H54 (cell line): Measurements from ENCODE around the gene NFATC2.
A peak's percentile ranks its signal among the peaks of the same experiment; 100 is the strongest.

Experiments used
- DNase-seq: peaks from one replicate; pipeline ENCODE4 v3.0.0; 2011; ENCODE audit warnings: low spot score, mixed read lengths; ENCODE audit not compliant: insufficient read length
- FAIRE-seq: peaks from 3 replicates; lab custom pipeline; 2011; peaks lifted over from hg19 to GRCh38; lab: Jason Lieb, UNC
- POLR2A ChIP-seq: IDR thresholded peaks from 2 replicates; pipeline ENCODE4 v1.6.1; 2011; ENCODE audit warnings: low read depth, mild to moderate bottlenecking, low read length

NFATC2 gene

GRCh38 chr20:51413857-51414256 lies 128.7 kb downstream of the NFATC2 start:
- no peak for DNase-seq
- TF ChIP-seq POLR2A = no peak
- FAIRE-seq = no peak

GRCh38 chr20:51412951-51413481 lies 129.5 kb downstream of the NFATC2 start:
- DNase-seq (no peak), FAIRE-seq (no peak)
- no peak for TF ChIP-seq POLR2A

GRCh38 chr20:51412333-51412871 lies 130.1 kb downstream of the NFATC2 start:
- no peak for TF ChIP-seq POLR2A
- DNase-seq (peak; percentile 47), FAIRE-seq (no peak)

- DNase-seq (no peak), FAIRE-seq (no peak)
- no peak for TF ChIP-seq POLR2A
These were observed 130.6 kb downstream of the NFATC2 start for GRCh38 chr20:51411870-51412269.

GRCh38 chr20:51410586-51411325 lies 131.8 kb downstream of the NFATC2 start:
- DNase-seq (no peak), FAIRE-seq (no peak)
- TF ChIP-seq POLR2A = no peak

- DNase-seq (no peak), FAIRE-seq (no peak)
- no peak for TF ChIP-seq POLR2A
These were observed 133.2 kb downstream of the NFATC2 start for GRCh38 chr20:51409192-51409880.

GRCh38 chr20:51404297-51405060 lies 138.0 kb downstream of the NFATC2 start:
- DNase-seq = peak; percentile 89
- FAIRE-seq = no peak
- no peak for TF ChIP-seq POLR2A

GRCh38 chr20:51403466-51404220 lies 138.9 kb downstream of the NFATC2 start:
- DNase-seq (no peak), FAIRE-seq (no peak)
- TF ChIP-seq POLR2A = no peak

- no peak for TF ChIP-seq POLR2A
- FAIRE-seq = no peak
These were observed 140.3 kb downstream of the NFATC2 start for GRCh38 chr20:51402201-51402600.

GRCh38 chr20:51401496-51401895 lies 141.0 kb downstream of the NFATC2 start:
- no peak for FAIRE-seq
- no peak for TF ChIP-seq POLR2A
- no peak for DNase-seq

More at GRCh38 chr20:51402201-51402600, 140.3 kb downstream of the NFATC2 start:
- no peak for DNase-seq

- TF ChIP-seq POLR2A = no peak
- no peak for FAIRE-seq
These were observed 142.2 kb downstream of the NFATC2 start for GRCh38 chr20:51400051-51400926.

More at GRCh38 chr20:51400051-51400926, 142.2 kb downstream of the NFATC2 start:
- DNase-seq = no peak
